HG03025 (cell line): ENCODE results near the gene TNIK.
A peak's percentile ranks its signal among the peaks of the same experiment; 100 is the strongest.
"Not testable (repeated sequence)": the region's sequence is repeated elsewhere in the genome, so short reads cannot be mapped to it uniquely, and the experiment has no call there.

Experiments
- ATAC-seq: cut with Tn5 transposase; IDR thresholded peaks from one replicate; pipeline ENCODE4 v1.9.1; 2021; ENCODE audit warnings: mild to moderate bottlenecking, moderate library complexity; ENCODE audit not compliant: unreplicated experiment, low FRiP score

The TNIK gene

GRCh38 chr3:171371354-171371753 is 88.9 kb downstream of the TNIK start:
- ATAC-seq: no peak

- no peak for ATAC-seq
Observed at GRCh38 chr3:171369156-171369555, 91.0 kb downstream of the TNIK start.

GRCh38 chr3:171366738-171367137 is 93.5 kb downstream of the TNIK start:
- not testable (repeated sequence) for ATAC-seq

- no peak for ATAC-seq
Observed at GRCh38 chr3:171366043-171366442, 94.2 kb downstream of the TNIK start.

GRCh38 chr3:171365489-171365888 is 94.7 kb downstream of the TNIK start:
- no peak for ATAC-seq

- no peak for ATAC-seq
Observed at GRCh38 chr3:171364500-171364899, 95.7 kb downstream of the TNIK start.

GRCh38 chr3:171363202-171363601 is 97.0 kb downstream of the TNIK start:
- no peak for ATAC-seq

- ATAC-seq: no peak
Observed at GRCh38 chr3:171362575-171362974, 97.6 kb downstream of the TNIK start.

GRCh38 chr3:171358881-171359198 is 101.4 kb downstream of the TNIK start:
- ATAC-seq: no peak

- no peak for ATAC-seq
Observed at GRCh38 chr3:171358181-171358880, 101.9 kb downstream of the TNIK start.

GRCh38 chr3:171357721-171358120 is 102.5 kb downstream of the TNIK start:
- ATAC-seq: no peak

GRCh38 chr3:171356251-171356650 is 104.0 kb downstream of the TNIK start:
- ATAC-seq: no peak

GRCh38 chr3:171354706-171355582 is 105.3 kb downstream of the TNIK start:
- ATAC-seq: no peak

GRCh38 chr3:171354049-171354705 is 106.0 kb downstream of the TNIK start:
- ATAC-seq: no peak

- no peak for ATAC-seq
Observed at GRCh38 chr3:171353423-171353822, 106.8 kb downstream of the TNIK start.

- no peak for ATAC-seq
Observed at GRCh38 chr3:171352387-171352935, 107.7 kb downstream of the TNIK start.

- ATAC-seq: no peak
Observed at GRCh38 chr3:171351676-171352075, 108.5 kb downstream of the TNIK start.

- no peak for ATAC-seq
Observed at GRCh38 chr3:171350364-171350763, 109.8 kb downstream of the TNIK start.

GRCh38 chr3:171349392-171349791 is 110.8 kb downstream of the TNIK start:
- no peak for ATAC-seq

GRCh38 chr3:171348121-171348520 is 112.1 kb downstream of the TNIK start:
- peak; percentile 12 for ATAC-seq
